ENCODE results near the gene KLC3.

GRCh38 chr19:45315304-45315703 lies 25.2 kb upstream of the KLC3 start:
- no peak for TF ChIP-seq POLR2AphosphoS5 (IDR thresholded peaks at IDR 0.05; ENCODE audit: low read depth, low read length)
- TF ChIP-seq POLR2A (IDR thresholded peaks at IDR 0.05; ENCODE audit: low read depth, low read length), result no peak
